ENCODE measurements around the gene CCDC14. TPM values are rescaled to one million over a fixed set of nuclear protein-coding genes. Genes with fewer than 3 reads are reported as not detected.

The CCDC14 gene
- total and polyA plus RNA-seq, 9 of the 15 experiments (the other 6 are each of a cell fraction or from before 2014, with no cell fraction given): 18.6 to 107 (median 57.3) TPM

DNA sequence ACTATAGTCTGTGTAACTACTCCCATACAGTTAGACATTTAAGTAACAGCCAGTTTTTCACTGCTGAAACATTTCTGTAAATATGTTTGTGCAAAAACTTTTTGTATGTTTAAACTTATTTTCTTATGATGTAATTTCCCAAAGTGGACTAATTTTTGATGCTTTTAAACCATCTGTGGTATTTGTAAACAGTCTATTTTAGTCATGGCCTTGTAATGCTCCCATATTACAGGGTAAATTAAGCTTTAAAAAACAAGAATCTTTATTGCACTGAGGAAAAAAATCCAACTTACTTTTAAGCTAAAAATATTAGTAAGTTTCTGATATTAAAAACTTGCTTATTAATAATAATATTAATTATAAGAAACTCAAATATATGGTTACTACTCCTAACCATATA is 13.5 kb downstream of the CCDC14 start (continued):
- TF ChIP-seq, protein P1, sequence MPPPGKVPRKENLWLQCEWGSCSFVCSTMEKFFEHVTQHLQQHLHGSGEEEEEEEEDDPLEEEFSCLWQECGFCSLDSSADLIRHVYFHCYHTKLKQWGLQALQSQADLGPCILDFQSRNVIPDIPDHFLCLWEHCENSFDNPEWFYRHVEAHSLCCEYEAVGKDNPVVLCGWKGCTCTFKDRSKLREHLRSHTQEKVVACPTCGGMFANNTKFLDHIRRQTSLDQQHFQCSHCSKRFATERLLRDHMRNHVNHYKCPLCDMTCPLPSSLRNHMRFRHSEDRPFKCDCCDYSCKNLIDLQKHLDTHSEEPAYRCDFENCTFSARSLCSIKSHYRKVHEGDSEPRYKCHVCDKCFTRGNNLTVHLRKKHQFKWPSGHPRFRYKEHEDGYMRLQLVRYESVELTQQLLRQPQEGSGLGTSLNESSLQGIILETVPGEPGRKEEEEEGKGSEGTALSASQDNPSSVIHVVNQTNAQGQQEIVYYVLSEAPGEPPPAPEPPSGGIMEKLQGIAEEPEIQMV (tag; conservative IDR thresholded peaks at IDR 0.05; ENCODE audit: low read depth): no peak
- no peak for TF ChIP-seq STAT5B (CRISPR knock-in tag; IDR thresholded peaks at IDR 0.05)
- TF ChIP-seq, protein P2, sequence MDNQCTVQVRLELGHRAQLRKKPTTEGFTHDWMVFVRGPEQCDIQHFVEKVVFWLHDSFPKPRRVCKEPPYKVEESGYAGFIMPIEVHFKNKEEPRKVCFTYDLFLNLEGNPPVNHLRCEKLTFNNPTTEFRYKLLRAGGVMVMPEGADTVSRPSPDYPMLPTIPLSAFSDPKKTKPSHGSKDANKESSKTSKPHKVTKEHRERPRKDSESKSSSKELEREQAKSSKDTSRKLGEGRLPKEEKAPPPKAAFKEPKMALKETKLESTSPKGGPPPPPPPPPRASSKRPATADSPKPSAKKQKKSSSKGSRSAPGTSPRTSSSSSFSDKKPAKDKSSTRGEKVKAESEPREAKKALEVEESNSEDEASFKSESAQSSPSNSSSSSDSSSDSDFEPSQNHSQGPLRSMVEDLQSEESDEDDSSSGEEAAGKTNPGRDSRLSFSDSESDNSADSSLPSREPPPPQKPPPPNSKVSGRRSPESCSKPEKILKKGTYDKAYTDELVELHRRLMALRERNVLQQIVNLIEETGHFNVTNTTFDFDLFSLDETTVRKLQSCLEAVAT (IDR thresholded peaks at IDR 0.05): no peak
- no peak for TF ChIP-seq JUNB (CRISPR knock-in tag; conservative IDR thresholded peaks at IDR 0.05)
- TF ChIP-seq CAMTA2 (CRISPR knock-in tag; conservative IDR thresholded peaks at IDR 0.05): no peak
- no peak for TF ChIP-seq ZSCAN32 (CRISPR knock-in tag; IDR thresholded peaks at IDR 0.05)
- TF ChIP-seq ESRRA (IDR thresholded peaks at IDR 0.05; ENCODE audit: borderline replicate concordance, low read depth): no peak
- TF ChIP-seq, protein P3, sequence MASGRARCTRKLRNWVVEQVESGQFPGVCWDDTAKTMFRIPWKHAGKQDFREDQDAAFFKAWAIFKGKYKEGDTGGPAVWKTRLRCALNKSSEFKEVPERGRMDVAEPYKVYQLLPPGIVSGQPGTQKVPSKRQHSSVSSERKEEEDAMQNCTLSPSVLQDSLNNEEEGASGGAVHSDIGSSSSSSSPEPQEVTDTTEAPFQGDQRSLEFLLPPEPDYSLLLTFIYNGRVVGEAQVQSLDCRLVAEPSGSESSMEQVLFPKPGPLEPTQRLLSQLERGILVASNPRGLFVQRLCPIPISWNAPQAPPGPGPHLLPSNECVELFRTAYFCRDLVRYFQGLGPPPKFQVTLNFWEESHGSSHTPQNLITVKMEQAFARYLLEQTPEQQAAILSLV (tag; IDR thresholded peaks at IDR 0.05): no peak
